K562 treated with DMSO at 1 percent for 24 hours (cell line): ENCODE results near the gene TCAIM. TPM values are rescaled to one million over a fixed set of nuclear protein-coding genes. Genes with fewer than 3 reads are reported as not detected.

Experiments
- total RNA-seq: library from RNA; unstranded; fragments of 300-600 nt; gene quantifications from 2 replicates; pipeline ENCODE4 v1.2.3, GENCODE V29; 2022; ENCODE audit warnings: low read depth; ENCODE audit not compliant: insufficient read depth

Gene TCAIM, protein sequence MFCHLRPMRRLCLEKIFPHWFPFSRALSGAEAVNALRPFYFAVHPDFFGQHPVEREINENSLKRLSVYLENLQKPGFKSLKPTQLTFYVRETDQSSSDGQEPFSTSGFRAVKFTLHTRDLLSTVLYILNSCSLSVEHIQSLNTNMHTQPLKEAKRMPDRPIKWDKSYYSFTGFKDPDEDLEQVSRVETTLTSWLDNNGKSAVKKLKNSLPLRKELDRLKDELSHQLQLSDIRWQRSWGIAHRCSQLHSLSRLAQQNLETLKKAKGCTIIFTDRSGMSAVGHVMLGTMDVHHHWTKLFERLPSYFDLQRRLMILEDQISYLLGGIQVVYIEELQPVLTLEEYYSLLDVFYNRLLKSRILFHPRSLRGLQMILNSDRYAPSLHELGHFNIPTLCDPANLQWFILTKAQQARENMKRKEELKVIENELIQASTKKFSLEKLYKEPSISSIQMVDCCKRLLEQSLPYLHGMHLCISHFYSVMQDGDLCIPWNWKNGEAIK
- total RNA-seq: 22.2 and 24.7 TPM in 2 replicates

DNA sequence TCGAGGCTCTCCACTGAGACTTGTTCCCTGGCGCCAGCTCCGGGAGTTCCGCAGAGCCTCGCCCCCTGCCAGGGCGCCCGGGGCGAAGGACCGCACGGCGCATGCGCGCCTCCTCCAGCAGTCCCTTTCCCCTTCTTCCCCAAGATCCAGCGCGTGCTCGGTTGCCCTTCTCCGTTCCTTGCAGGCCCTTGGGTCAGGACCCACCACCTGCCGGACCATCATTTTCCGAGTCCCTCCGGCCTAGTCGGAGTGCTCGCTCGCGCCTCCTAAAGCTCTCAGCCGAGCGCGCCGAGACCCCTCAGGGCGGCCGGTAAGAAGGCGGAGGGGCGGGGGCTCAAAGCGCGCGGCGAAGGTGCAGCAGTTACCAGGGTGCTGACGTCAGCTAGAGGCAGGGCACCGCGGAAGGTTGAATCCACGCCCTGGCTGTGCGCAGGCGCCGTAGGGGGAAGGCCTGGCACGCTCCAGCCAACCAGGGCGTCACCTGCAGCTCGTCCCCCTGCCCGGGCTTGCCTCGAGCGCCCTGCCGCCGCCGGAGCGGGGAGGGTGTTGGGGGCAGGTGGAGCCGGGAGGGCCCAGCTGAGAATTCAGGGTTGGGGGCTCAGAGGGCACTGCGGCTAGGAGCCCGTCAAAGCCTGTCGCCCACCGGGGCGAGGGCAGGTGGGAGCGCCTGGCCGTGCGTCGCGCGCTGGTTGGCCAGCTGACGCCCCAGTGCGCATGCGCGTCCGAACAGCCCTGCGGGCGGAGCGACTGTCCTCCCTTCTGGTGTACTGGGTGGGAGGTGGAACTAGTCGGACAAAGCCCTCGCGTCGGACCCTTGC lies at the start of gene TCAIM:
TCAIM (plus strand) TSS at position 757 of the 818 bp plus-strand sequence. CDS start 16,017 bp downstream, outside the sequence.

Other genes with a start within 250 kb of the TCAIM start
- gene TOPAZ1, start 96.9 kb upstream of the TCAIM start, total RNA-seq: not detected in 2 replicates
- gene ZNF445, start 138.9 kb downstream of the TCAIM start, total RNA-seq: 5.8 and 6.6 TPM in 2 replicates
- gene ZKSCAN7, start 216.4 kb downstream of the TCAIM start, total RNA-seq: not detected in 2 replicates
- 0.19 and 0.22 TPM in 2 replicates for gene ZNF660, start 246.2 kb downstream of the TCAIM start, total RNA-seq